HUES48 (cell line): ENCODE measurements around the gene OR10H3.
"Not testable (repeated sequence)": the region's sequence is repeated elsewhere in the genome, so short reads cannot be mapped to it uniquely, and the experiment has no call there.

Experiments used
- H3K27ac ChIP-seq: one replicate; pipeline ENCODE4 v1.7.0; 2013; ENCODE audit warnings: low read depth, low read length, inconsistent platforms
- H3K27me3 ChIP-seq: 2 replicates; pipeline ENCODE4 v1.6.1; 2013; ENCODE audit warnings: mild to moderate bottlenecking, low read length; ENCODE audit not compliant: control insufficient read depth, insufficient read depth
- H3K36me3 ChIP-seq: 2 replicates; pipeline ENCODE4 v1.6.1; 2013; ENCODE audit warnings: low read length; ENCODE audit not compliant: control insufficient read depth, insufficient read depth
- H3K4me1 ChIP-seq: 2 replicates; pipeline ENCODE4 v1.6.1; 2013; ENCODE audit warnings: mild to moderate bottlenecking, low read length; ENCODE audit not compliant: control insufficient read depth, insufficient read depth
- H3K4me3 ChIP-seq: 2 replicates; pipeline ENCODE4 v1.5.1; 2013; ENCODE audit warnings: mild to moderate bottlenecking, low read depth, low read length
- H3K9ac ChIP-seq: 2 replicates; pipeline ENCODE4 v1.6.1; 2013; ENCODE audit warnings: mild to moderate bottlenecking, low read depth, low read length, moderate library complexity
- H3K9me3 ChIP-seq: 2 replicates; pipeline ENCODE4 v1.6.1; 2013; ENCODE audit warnings: low read length; ENCODE audit not compliant: control insufficient read depth, insufficient read depth

The OR10H3 gene

DNA sequence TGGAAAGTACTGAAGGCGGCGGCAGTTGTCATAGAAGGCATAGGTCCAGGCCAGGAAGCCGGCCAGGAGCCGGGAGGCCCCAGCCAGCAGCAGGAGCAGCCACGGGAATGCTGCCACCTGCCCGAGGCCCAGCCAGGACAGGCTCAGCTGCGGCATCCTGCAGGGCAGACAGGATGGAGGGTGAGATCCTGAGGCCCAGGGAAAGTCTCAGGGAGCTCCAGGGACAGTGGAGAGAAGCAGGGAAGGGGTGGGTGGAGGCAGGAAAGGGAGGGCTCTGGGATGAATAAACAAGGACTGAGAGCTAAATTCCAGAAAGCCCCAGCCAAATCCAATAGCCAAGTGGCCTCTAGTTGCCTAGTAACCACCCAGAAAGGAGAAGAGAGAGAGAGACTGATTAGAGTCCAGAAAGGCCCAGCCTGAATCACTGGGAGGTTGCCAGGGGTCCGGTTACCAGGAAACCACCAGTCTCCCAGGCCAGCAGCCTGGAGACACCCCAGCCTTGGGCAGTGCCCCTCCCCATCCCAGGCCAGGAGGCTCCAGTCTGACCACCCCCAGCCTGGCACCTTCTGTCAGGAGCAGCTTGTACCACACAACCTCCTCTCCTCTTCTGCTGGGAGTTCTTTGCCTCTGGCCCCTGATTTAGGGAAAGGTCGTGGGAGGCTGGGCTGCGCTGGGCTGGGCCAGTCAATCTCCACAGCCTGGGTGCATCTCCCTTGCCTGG lies 42.1 kb downstream of the OR10H3 start:
- Histone ChIP-seq H3K9me3 (peaks cover 77% of the 10 kb centered on the region), H3K9ac (no peak overlapping the region), H3K4me3 (no peak overlapping the region), H3K27me3 (no peaks in the 10 kb centered on the region), H3K27ac (no peak overlapping the region), H3K36me3 (no peaks in the 10 kb centered on the region), H3K4me1 (no peaks in the 10 kb centered on the region)

DNA sequence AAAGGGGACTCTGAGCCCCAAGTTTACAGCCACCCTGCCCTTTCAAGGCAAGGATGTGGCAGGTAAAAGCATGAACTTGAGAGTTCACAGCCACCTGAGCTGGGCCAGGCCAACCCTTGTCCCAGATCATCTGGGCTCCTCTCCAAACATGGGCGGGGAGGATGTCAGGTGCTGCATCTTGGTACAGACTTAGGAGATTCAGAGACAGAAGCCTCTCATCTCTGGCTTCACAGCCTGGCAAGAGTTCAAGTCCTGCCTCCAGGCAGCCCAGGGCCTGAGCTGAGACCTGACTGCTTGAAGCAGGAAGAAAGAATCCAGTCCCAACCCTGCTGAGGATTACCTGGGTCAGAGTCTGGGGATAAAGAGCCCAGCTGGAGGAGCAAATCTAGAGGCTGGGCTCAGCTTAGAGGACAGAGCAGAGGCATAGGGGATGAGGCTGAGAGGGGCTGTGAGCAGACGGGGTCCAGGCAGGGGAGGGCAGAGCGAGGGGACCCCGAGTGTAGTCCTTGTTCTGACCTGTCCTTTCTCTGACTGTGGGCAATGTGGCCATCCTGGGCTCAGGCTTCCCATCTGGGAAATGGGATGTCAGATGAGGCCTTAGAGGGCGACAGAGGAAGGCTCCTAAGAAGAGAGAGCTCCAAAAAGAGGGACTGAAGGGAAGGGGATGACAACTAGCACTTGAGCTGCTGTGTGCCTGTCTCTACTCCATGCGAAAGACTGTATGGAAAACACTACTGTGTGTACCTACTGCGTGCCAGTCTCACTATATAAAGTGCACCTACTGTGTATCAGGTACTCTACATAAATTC lies 43.0 kb downstream of the OR10H3 start:
- Histone ChIP-seq H3K36me3 (no peaks in the 10 kb centered on the region), H3K27ac (no peak overlapping the region), H3K4me3 (no peak overlapping the region), H3K27me3 (no peaks in the 10 kb centered on the region), H3K9ac (no peak overlapping the region), H3K4me1 (no peaks in the 10 kb centered on the region), H3K9me3 (peaks cover 68% of the 10 kb centered on the region)

DNA sequence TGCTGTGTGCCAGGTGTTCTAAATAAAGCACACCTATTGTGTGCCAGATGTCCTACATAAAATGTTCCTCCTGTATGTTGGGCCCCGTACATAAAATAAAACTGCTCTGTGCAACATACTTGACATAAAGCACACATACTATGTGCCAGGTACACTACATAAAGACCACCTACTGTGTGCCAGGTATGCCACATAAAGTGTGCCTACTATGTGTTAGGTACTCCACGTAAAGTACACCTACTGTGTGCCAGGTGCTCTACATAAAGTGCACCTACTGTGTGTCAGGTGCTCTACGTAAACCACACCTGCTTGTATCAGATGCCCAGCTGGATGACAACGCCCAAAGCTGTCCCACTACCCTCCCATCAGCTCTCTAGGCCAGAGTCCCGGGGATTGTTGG lies 43.9 kb downstream of the OR10H3 start:
- Histone ChIP-seq H3K27me3 (no peaks in the 10 kb centered on the region), H3K9ac (no peak overlapping the region), H3K36me3 (no peaks in the 10 kb centered on the region), H3K4me3 (no peak overlapping the region), H3K4me1 (no peaks in the 10 kb centered on the region), H3K27ac (no peak overlapping the region), H3K9me3 (peaks cover 62% of the 10 kb centered on the region)

DNA sequence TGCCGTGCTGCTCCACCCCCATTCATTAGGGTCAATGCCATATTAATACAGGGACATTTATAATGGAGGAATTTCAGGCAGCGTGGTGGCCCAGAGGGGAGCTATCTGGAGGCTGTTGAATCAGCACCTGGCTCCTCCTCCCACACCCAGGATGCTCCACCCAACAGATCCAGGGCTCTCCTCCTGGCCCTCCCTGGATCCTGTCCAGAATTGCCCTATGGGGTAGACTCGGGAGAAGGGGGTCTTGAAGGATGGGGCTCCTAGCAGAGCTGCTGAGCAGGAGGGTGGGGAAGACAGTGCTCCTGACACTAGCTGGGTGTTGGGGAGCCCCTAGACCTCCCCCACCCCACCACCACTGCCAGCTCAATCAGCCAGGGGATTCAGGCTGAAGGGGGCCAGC lies 44.4 kb downstream of the OR10H3 start:
- H3K4me3 ChIP-seq = no peak overlapping the region
- no peak overlapping the region for H3K27ac ChIP-seq
- H3K9me3 ChIP-seq = peaks cover 62% of the 10 kb centered on the region
- no peaks in the 10 kb centered on the region for H3K4me1 ChIP-seq
- H3K9ac ChIP-seq = no peak overlapping the region
- H3K27me3 ChIP-seq = no peaks in the 10 kb centered on the region
- no peaks in the 10 kb centered on the region for H3K36me3 ChIP-seq

DNA sequence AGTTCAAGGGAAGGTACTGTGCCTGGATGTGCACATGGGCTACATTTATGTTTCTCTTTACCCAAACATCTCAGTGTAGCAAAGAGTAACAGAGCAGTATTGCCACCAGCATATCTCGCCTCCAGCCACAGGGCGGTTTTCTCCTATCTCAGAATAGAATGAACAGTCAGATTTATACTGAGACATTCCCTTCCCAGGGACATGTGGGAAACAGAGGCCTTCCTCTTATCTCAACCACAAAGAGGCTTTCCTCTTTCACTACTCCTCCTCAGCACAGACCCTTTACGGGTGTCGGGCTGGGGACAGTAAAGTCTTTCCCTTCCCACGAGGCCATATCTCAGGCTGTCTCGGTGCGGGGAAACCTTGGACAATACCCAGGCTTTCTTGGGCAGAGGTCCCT lies 45.1 kb downstream of the OR10H3 start:
- H3K27me3 ChIP-seq, H3K4me1 ChIP-seq, H3K36me3 ChIP-seq, H3K4me3 ChIP-seq, H3K9ac ChIP-seq, H3K27ac ChIP-seq: not testable (repeated sequence)
- H3K9me3 ChIP-seq = peaks cover 62% of the 10 kb centered on the region

DNA sequence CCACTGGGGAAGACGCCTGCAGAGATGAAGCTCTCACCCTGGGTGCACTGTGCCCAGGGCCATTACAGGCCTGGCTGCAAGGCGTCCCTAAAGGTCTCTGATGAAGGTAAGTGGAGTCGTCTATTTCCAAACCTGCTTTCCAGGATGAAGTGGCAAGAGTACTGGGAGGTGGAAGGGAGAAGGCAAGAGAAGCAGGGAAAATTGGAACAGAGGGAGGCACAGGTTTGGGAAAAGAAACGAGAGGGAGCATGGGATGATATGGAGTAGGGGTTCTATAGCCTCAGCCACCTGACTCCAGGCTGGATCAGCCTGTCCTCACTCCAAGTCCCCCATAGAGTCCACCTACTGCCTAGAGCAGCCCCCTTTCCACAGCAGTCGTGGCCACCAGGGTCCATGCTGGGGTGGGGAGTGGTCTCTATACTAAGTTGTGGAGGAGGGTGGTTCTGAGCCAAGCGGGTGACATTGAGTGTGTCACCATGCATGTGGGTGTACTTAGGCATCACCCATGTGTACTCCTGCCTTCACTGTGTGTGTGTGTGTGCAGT lies 49.9 kb downstream of the OR10H3 start, which contains the start of gene OR10H5:
TSS of gene OR10H5 (plus strand) at position 51 of the 545 bp plus-strand sequence. CDS start 6,388 bp downstream, outside the sequence.
- Histone ChIP-seq H3K4me1 (no peaks in the 10 kb centered on the region), H3K4me3 (no peak within 1 kb of the TSS), H3K27ac (no peak within 1 kb of the TSS), H3K9me3 (peaks cover 68% of the 10 kb centered on the region), H3K36me3 (no peaks in the 10 kb centered on the region), H3K27me3 (no peaks in the 10 kb centered on the region), H3K9ac (no peak within 1 kb of the TSS)

DNA sequence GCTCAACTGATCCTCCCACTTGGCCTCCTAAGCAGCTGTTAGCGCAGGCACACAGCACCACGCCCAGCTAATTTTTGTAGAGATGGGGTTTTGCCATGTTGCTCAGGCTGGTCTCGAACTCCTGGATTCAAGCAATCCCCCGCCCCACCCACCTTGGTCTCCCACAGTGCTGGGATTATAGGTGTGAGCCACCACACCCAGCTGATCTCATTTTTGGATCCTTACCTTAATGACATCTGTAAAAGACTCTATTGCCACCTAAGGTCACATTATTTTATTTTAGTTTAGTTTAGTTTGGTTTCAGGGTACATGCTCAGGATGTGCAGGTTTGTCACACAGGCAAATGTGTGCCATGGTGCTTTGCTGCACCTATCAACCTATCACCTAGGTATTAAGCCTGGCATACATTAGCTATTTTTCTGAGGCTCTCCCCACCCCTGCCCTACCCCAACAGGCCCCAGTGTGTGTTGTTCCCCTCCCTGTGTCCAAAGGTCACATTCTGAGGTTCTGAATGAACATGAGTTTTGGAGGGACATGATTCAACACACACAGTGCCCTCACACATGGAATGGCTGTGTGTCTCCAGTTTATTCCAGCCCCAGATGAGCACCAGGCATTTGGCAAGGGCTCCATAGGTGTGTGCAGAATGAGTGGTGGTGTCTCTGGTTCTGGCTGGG lies 50.9 kb downstream of the OR10H3 start:
- H3K27ac ChIP-seq = no peak overlapping the region
- no peaks in the 10 kb centered on the region for H3K27me3 ChIP-seq
- peaks cover 68% of the 10 kb centered on the region for H3K9me3 ChIP-seq
- no peak overlapping the region for H3K9ac ChIP-seq
- H3K4me1 ChIP-seq = no peaks in the 10 kb centered on the region
- H3K4me3 ChIP-seq = no peak overlapping the region
- no peaks in the 10 kb centered on the region for H3K36me3 ChIP-seq

DNA sequence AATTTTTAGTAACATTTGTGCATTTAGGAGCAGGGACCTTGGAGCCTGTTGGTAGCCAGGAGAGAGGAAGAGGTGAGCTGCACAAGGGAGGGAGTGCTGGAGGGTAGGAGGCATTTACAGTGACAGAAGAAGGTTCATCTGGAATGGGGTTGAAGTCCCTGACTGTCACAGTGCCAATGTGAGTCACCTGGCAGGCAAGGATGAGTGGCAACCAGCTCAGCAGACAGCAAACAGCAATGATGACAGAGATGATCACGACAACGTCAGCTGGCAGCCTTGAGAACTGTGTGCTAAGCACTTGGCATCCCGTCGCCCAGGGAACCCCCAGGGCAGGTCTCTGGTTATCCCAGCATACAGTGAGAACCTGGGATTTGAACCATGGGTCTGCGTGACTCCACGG lies 52.3 kb downstream of the OR10H3 start:
- Histone ChIP-seq H3K4me1 (no peaks in the 10 kb centered on the region), H3K27ac (no peak overlapping the region), H3K9ac (no peak overlapping the region), H3K4me3 (no peak overlapping the region), H3K27me3 (no peaks in the 10 kb centered on the region), H3K9me3 (peaks cover 72% of the 10 kb centered on the region), H3K36me3 (no peaks in the 10 kb centered on the region)
